NB4 (cell line): ENCODE data around the gene SEMA3F.

ENCODE experiments used
- MYC ChIP-seq: IDR thresholded peaks from 2 replicates; pipeline ENCODE4 v1.6.1; 2011; ENCODE audit warnings: low read depth, low read length
- POLR2A ChIP-seq: IDR thresholded peaks from 2 replicates; pipeline ENCODE4 v1.6.1; 2011; ENCODE audit warnings: mild to moderate bottlenecking; ENCODE audit not compliant: insufficient read length; ENCODE audit errors: extremely low read depth
- TF ChIP-seq, protein P1 (sequence below): IDR thresholded peaks from one replicate; pipeline ENCODE4 v1.5.1; 2012; ENCODE audit warnings: low read depth, low read length
- TF ChIP-seq, protein P2 (sequence below): IDR thresholded peaks from 2 replicates; pipeline ENCODE4 v1.6.1; 2011; ENCODE audit warnings: low read depth, low read length

DNA sequence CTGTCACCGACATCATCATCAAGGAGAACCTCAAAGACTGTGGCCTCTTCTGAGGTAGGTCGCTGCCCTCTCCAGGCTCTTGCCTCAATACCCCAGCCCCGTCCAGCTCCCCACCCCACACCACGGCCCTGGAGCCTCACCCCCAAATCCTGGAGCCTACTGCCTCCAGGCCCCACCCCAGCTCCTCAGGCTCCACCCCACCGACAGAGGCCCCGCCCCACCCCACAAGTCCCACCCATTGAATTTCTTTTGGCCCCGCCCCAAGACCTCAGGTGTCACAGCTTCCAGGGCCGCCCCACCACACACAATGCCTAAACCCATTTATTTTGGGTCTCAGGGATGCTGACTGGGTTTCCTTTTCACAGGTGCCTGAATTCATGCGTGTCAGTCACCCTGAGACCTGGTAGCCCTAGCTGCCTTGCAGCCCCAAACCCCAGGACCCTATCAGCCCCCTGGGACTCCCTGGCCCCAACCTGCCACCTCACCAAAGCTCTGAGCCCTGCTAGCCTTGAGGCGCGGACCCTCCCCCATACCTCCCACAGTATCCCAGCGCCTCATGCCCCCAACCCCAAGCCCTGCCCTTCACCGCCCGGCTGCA lies 39.9 kb downstream of the SEMA3F start:
- TF ChIP-seq, protein P1, sequence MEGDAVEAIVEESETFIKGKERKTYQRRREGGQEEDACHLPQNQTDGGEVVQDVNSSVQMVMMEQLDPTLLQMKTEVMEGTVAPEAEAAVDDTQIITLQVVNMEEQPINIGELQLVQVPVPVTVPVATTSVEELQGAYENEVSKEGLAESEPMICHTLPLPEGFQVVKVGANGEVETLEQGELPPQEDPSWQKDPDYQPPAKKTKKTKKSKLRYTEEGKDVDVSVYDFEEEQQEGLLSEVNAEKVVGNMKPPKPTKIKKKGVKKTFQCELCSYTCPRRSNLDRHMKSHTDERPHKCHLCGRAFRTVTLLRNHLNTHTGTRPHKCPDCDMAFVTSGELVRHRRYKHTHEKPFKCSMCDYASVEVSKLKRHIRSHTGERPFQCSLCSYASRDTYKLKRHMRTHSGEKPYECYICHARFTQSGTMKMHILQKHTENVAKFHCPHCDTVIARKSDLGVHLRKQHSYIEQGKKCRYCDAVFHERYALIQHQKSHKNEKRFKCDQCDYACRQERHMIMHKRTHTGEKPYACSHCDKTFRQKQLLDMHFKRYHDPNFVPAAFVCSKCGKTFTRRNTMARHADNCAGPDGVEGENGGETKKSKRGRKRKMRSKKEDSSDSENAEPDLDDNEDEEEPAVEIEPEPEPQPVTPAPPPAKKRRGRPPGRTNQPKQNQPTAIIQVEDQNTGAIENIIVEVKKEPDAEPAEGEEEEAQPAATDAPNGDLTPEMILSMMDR = no peak
- TF ChIP-seq, protein P2, sequence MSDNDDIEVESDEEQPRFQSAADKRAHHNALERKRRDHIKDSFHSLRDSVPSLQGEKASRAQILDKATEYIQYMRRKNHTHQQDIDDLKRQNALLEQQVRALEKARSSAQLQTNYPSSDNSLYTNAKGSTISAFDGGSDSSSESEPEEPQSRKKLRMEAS = no peak
- no peak for TF ChIP-seq POLR2A
- TF ChIP-seq MYC = no peak
